Effector memory CD4-positive, alpha-beta T cell (primary cell): ENCODE data around the gene SMIM45.
A peak's percentile ranks its signal among the peaks of the same experiment; 100 is the strongest.

Source experiments
- DNase-seq, 3 donors: peaks; one replicate each; pipeline ENCODE4 v3.0.0-alpha.2; 2020
- H3K27ac ChIP-seq: 2 replicates; pipeline ENCODE4 v1.7.0; 2013; ENCODE audit warnings: mild to moderate bottlenecking, low read length, moderate library complexity; ENCODE audit not compliant: insufficient read depth, poor library complexity, severe bottlenecking
- H3K27me3 ChIP-seq: replicated peaks from 2 replicates; pipeline ENCODE4 v1.7.0; 2013; ENCODE audit warnings: mild to moderate bottlenecking, low read length; ENCODE audit not compliant: insufficient read depth, control insufficient read depth, poor library complexity, severe bottlenecking
- H3K36me3 ChIP-seq: 2 replicates; pipeline ENCODE4 v1.7.0; 2013; ENCODE audit warnings: mild to moderate bottlenecking, low read length, moderate library complexity; ENCODE audit not compliant: control insufficient read depth, insufficient read depth
- H3K4me1 ChIP-seq: 2 replicates; pipeline ENCODE4 v1.7.0; 2013; ENCODE audit warnings: low read length, mild to moderate bottlenecking; ENCODE audit not compliant: control insufficient read depth, insufficient read depth, poor library complexity, severe bottlenecking
- H3K4me3 ChIP-seq: 2 replicates; pipeline ENCODE4 v1.7.0; 2013; ENCODE audit warnings: low read length, low read depth, mild to moderate bottlenecking; ENCODE audit not compliant: insufficient read depth, poor library complexity, severe bottlenecking
- H3K9me3 ChIP-seq: 2 replicates; pipeline ENCODE4 v1.7.0; 2013; ENCODE audit warnings: mild to moderate bottlenecking, low read length, moderate library complexity; ENCODE audit not compliant: control insufficient read depth

SMIM45 gene

GRCh38 chr22:41971431-41971830 is 19.5 kb downstream of the SMIM45 start:
- H3K9me3 ChIP-seq: no peaks in the 10 kb centered on the region
- no peak overlapping the region for H3K27ac ChIP-seq
- no peaks in the 10 kb centered on the region for H3K36me3 ChIP-seq
- no peak overlapping the region for H3K4me3 ChIP-seq
- DNase-seq: no peak
- H3K4me1 ChIP-seq: peaks cover 4% of the 10 kb centered on the region
- peaks cover 18% of the 10 kb centered on the region for H3K27me3 ChIP-seq

GRCh38 chr22:41974691-41975290 is 22.8 kb downstream of the SMIM45 start:
- H3K36me3 ChIP-seq: no peaks in the 10 kb centered on the region
- H3K4me3 ChIP-seq: no peak overlapping the region
- no peak overlapping the region for H3K27ac ChIP-seq
- peaks cover 23% of the 10 kb centered on the region for H3K27me3 ChIP-seq
- peaks cover 10% of the 10 kb centered on the region for H3K4me1 ChIP-seq
- no peaks in the 10 kb centered on the region for H3K9me3 ChIP-seq
- DNase-seq: no peak

GRCh38 chr22:41975299-41976069 is 23.5 kb downstream of the SMIM45 start:
- Histone ChIP-seq H3K4me1 (peaks cover 10% of the 10 kb centered on the region), H3K27ac (no peak overlapping the region), H3K4me3 (no peak overlapping the region), H3K9me3 (no peaks in the 10 kb centered on the region), H3K36me3 (no peaks in the 10 kb centered on the region), H3K27me3 (peaks cover 23% of the 10 kb centered on the region)
- DNase-seq: no peak

GRCh38 chr22:41976070-41976901 is 24.3 kb downstream of the SMIM45 start:
- DNase-seq: peak; percentile 20 to 33 (median 27)
- Histone ChIP-seq H3K36me3 (no peaks in the 10 kb centered on the region), H3K4me1 (peaks cover 10% of the 10 kb centered on the region), H3K27me3 (peaks cover 23% of the 10 kb centered on the region), H3K27ac (no peak overlapping the region), H3K4me3 (peak overlapping the region; percentile 49), H3K9me3 (no peaks in the 10 kb centered on the region)

- Histone ChIP-seq H3K4me1 (peaks cover 10% of the 10 kb centered on the region), H3K36me3 (no peaks in the 10 kb centered on the region), H3K27me3 (peaks cover 23% of the 10 kb centered on the region), H3K4me3 (peak overlapping the region; percentile 63), H3K9me3 (no peaks in the 10 kb centered on the region), H3K27ac (no peak overlapping the region)
- no peak for DNase-seq
Measured at GRCh38 chr22:41976961-41977566, 25.1 kb downstream of the SMIM45 start.

- Histone ChIP-seq H3K27me3 (peaks cover 16% of the 10 kb centered on the region), H3K9me3 (no peaks in the 10 kb centered on the region), H3K36me3 (no peaks in the 10 kb centered on the region), H3K27ac (no peak overlapping the region), H3K4me1 (peaks cover 10% of the 10 kb centered on the region), H3K4me3 (no peak overlapping the region)
- DNase-seq: no peak
Measured at GRCh38 chr22:41978732-41979131, 26.8 kb downstream of the SMIM45 start.

GRCh38 chr22:41979423-41980250 is 27.7 kb downstream of the SMIM45 start:
- no peak for DNase-seq
- H3K9me3 ChIP-seq: no peaks in the 10 kb centered on the region
- peaks cover 16% of the 10 kb centered on the region for H3K27me3 ChIP-seq
- H3K4me1 ChIP-seq: peaks cover 10% of the 10 kb centered on the region
- no peak overlapping the region for H3K27ac ChIP-seq
- H3K4me3 ChIP-seq: no peak overlapping the region
- H3K36me3 ChIP-seq: no peaks in the 10 kb centered on the region

GRCh38 chr22:41982865-41983264 is 30.9 kb downstream of the SMIM45 start:
- Histone ChIP-seq H3K4me3 (no peak overlapping the region), H3K4me1 (no peaks in the 10 kb centered on the region), H3K36me3 (no peaks in the 10 kb centered on the region), H3K27ac (no peak overlapping the region), H3K27me3 (no peaks in the 10 kb centered on the region), H3K9me3 (no peaks in the 10 kb centered on the region)
- DNase-seq: no peak
